ENCODE data around the gene GRK6.
"Not testable (repeated sequence)": the region's sequence is repeated elsewhere in the genome, so short reads cannot be mapped to it uniquely, and the experiment has no call there.

Gene GRK6

GRCh38 chr5:177478711-177479646 is 52.5 kb downstream of the GRK6 start:
- H3K27ac ChIP-seq (ENCODE audit: low read depth, low read length) = no peak overlapping the region
- no peak overlapping the region for H3K4me3 ChIP-seq (ENCODE audit: low read depth in 1 of 2, low read length in 2 of 2)
- no peaks in the 10 kb centered on the region for H3K27me3 ChIP-seq (ENCODE audit: control insufficient read depth in 1 of 2, insufficient read depth in 2 of 2, low read length in 2 of 2)
- H3K9me3 ChIP-seq (ENCODE audit: control insufficient read depth in 1 of 2, low read length in 2 of 2) = no peaks in the 10 kb centered on the region
- H3K9ac ChIP-seq (ENCODE audit: low read depth in 1 of 2, low read length in 2 of 2) = no peak overlapping the region
- peaks cover 12 to 15% of the 10 kb centered on the region in 2 donors for H3K4me1 ChIP-seq (ENCODE audit: control insufficient read depth in 1 of 2, insufficient read depth in 2 of 2, low read length in 2 of 2)
- H3K36me3 ChIP-seq (ENCODE audit: control insufficient read depth in 1 of 2, insufficient read depth in 2 of 2, low read length in 2 of 2) = peaks cover 0 to 4% of the 10 kb centered on the region in 2 donors

- Histone ChIP-seq H3K36me3 (ENCODE audit: control insufficient read depth in 1 of 2, insufficient read depth in 2 of 2, low read length in 2 of 2) (peaks cover 0 to 6% of the 10 kb centered on the region in 2 donors), H3K9ac (ENCODE audit: low read depth in 1 of 2, low read length in 2 of 2) (no peak overlapping the region), H3K27me3 (ENCODE audit: control insufficient read depth in 1 of 2, insufficient read depth in 2 of 2, low read length in 2 of 2) (no peaks in the 10 kb centered on the region), H3K4me3 (ENCODE audit: low read depth in 1 of 2, low read length in 2 of 2) (no peak overlapping the region), H3K27ac (ENCODE audit: low read depth, low read length) (no peak overlapping the region), H3K4me1 (ENCODE audit: control insufficient read depth in 1 of 2, insufficient read depth in 2 of 2, low read length in 2 of 2) (peaks cover 12 to 15% of the 10 kb centered on the region in 2 donors), H3K9me3 (ENCODE audit: control insufficient read depth in 1 of 2, low read length in 2 of 2) (no peaks in the 10 kb centered on the region)
Measured at GRCh38 chr5:177479774-177480173, 53.3 kb downstream of the GRK6 start.

- H3K27ac ChIP-seq (ENCODE audit: low read depth, low read length) = no peak overlapping the region
Measured at GRCh38 chr5:177482359-177482795, 55.9 kb downstream of the GRK6 start.

GRCh38 chr5:177483042-177483441 is 56.6 kb downstream of the GRK6 start:
- Histone ChIP-seq H3K27ac (ENCODE audit: low read depth, low read length) (no peak overlapping the region), H3K27me3 (ENCODE audit: control insufficient read depth in 1 of 2, insufficient read depth in 2 of 2, low read length in 2 of 2) (no peaks in the 10 kb centered on the region), H3K9ac (ENCODE audit: low read depth in 1 of 2, low read length in 2 of 2) (no peak overlapping the region), H3K9me3 (ENCODE audit: control insufficient read depth in 1 of 2, low read length in 2 of 2) (no peaks in the 10 kb centered on the region), H3K4me1 (ENCODE audit: control insufficient read depth in 1 of 2, insufficient read depth in 2 of 2, low read length in 2 of 2) (peaks cover 12 to 15% of the 10 kb centered on the region in 2 donors), H3K36me3 (ENCODE audit: control insufficient read depth in 1 of 2, insufficient read depth in 2 of 2, low read length in 2 of 2) (peaks cover 6 to 11% of the 10 kb centered on the region in 2 donors), H3K4me3 (ENCODE audit: low read depth in 1 of 2, low read length in 2 of 2) (no peak overlapping the region)

More at GRCh38 chr5:177482359-177482795, 55.9 kb downstream of the GRK6 start:
- Histone ChIP-seq H3K36me3 (ENCODE audit: control insufficient read depth in 1 of 2, insufficient read depth in 2 of 2, low read length in 2 of 2) (peaks cover 0 to 7% of the 10 kb centered on the region in 2 donors), H3K4me1 (ENCODE audit: control insufficient read depth in 1 of 2, insufficient read depth in 2 of 2, low read length in 2 of 2) (peaks cover 12 to 15% of the 10 kb centered on the region in 2 donors), H3K9me3 (ENCODE audit: control insufficient read depth in 1 of 2, low read length in 2 of 2) (no peaks in the 10 kb centered on the region), H3K27me3 (ENCODE audit: control insufficient read depth in 1 of 2, insufficient read depth in 2 of 2, low read length in 2 of 2) (no peaks in the 10 kb centered on the region), H3K4me3 (ENCODE audit: low read depth in 1 of 2, low read length in 2 of 2) (no peak overlapping the region), H3K9ac (ENCODE audit: low read depth in 1 of 2, low read length in 2 of 2) (no peak overlapping the region)

GRCh38 chr5:177483994-177484901 is 57.8 kb downstream of the GRK6 start:
- H3K36me3 ChIP-seq (ENCODE audit: control insufficient read depth in 1 of 2, insufficient read depth in 2 of 2, low read length in 2 of 2) = peaks cover 6 to 19% of the 10 kb centered on the region in 2 donors
- no peak overlapping the region for H3K9ac ChIP-seq (ENCODE audit: low read depth in 1 of 2, low read length in 2 of 2)
- no peak overlapping the region for H3K27ac ChIP-seq (ENCODE audit: low read depth, low read length)
- H3K4me3 ChIP-seq (ENCODE audit: low read depth in 1 of 2, low read length in 2 of 2) = no peak overlapping the region
- H3K9me3 ChIP-seq (ENCODE audit: control insufficient read depth in 1 of 2, low read length in 2 of 2) = no peaks in the 10 kb centered on the region
- peaks cover 7 to 12% of the 10 kb centered on the region in 2 donors for H3K4me1 ChIP-seq (ENCODE audit: control insufficient read depth in 1 of 2, insufficient read depth in 2 of 2, low read length in 2 of 2)
- no peaks in the 10 kb centered on the region for H3K27me3 ChIP-seq (ENCODE audit: control insufficient read depth in 1 of 2, insufficient read depth in 2 of 2, low read length in 2 of 2)

- Histone ChIP-seq H3K4me1 (ENCODE audit: control insufficient read depth in 1 of 2, insufficient read depth in 2 of 2, low read length in 2 of 2) (peaks cover 0 to 6% of the 10 kb centered on the region in 2 donors), H3K36me3 (ENCODE audit: control insufficient read depth in 1 of 2, insufficient read depth in 2 of 2, low read length in 2 of 2) (peaks cover 6 to 19% of the 10 kb centered on the region in 2 donors), H3K9me3 (ENCODE audit: control insufficient read depth in 1 of 2, low read length in 2 of 2) (no peaks in the 10 kb centered on the region), H3K27ac (ENCODE audit: low read depth, low read length) (no peak overlapping the region), H3K4me3 (ENCODE audit: low read depth in 1 of 2, low read length in 2 of 2) (no peak overlapping the region), H3K9ac (ENCODE audit: low read depth in 1 of 2, low read length in 2 of 2) (no peak overlapping the region), H3K27me3 (ENCODE audit: control insufficient read depth in 1 of 2, insufficient read depth in 2 of 2, low read length in 2 of 2) (no peaks in the 10 kb centered on the region)
Measured at GRCh38 chr5:177484902-177485549, 58.5 kb downstream of the GRK6 start.

- H3K36me3 ChIP-seq (ENCODE audit: control insufficient read depth in 1 of 2, insufficient read depth in 2 of 2, low read length in 2 of 2) = peaks cover 6 to 19% of the 10 kb centered on the region in 2 donors
- not testable (repeated sequence) for H3K27ac ChIP-seq (ENCODE audit: low read depth, low read length); H3K9me3 ChIP-seq (ENCODE audit: control insufficient read depth in 1 of 2, low read length in 2 of 2); H3K4me1 ChIP-seq (ENCODE audit: control insufficient read depth in 1 of 2, insufficient read depth in 2 of 2, low read length in 2 of 2); H3K27me3 ChIP-seq (ENCODE audit: control insufficient read depth in 1 of 2, insufficient read depth in 2 of 2, low read length in 2 of 2); H3K9ac ChIP-seq (ENCODE audit: low read depth in 1 of 2, low read length in 2 of 2); H3K4me3 ChIP-seq (ENCODE audit: low read depth in 1 of 2, low read length in 2 of 2)
Measured at GRCh38 chr5:177485753-177486152, 59.3 kb downstream of the GRK6 start.

GRCh38 chr5:177486256-177486655 is 59.8 kb downstream of the GRK6 start:
- H3K27me3 ChIP-seq (ENCODE audit: control insufficient read depth in 1 of 2, insufficient read depth in 2 of 2, low read length in 2 of 2) = no peaks in the 10 kb centered on the region
- H3K9me3 ChIP-seq (ENCODE audit: control insufficient read depth in 1 of 2, low read length in 2 of 2) = no peaks in the 10 kb centered on the region
- H3K27ac ChIP-seq (ENCODE audit: low read depth, low read length) = no peak overlapping the region
- H3K4me3 ChIP-seq (ENCODE audit: low read depth in 1 of 2, low read length in 2 of 2) = no peak overlapping the region
- H3K9ac ChIP-seq (ENCODE audit: low read depth in 1 of 2, low read length in 2 of 2) = no peak overlapping the region
- peaks cover 6 to 19% of the 10 kb centered on the region in 2 donors for H3K36me3 ChIP-seq (ENCODE audit: control insufficient read depth in 1 of 2, insufficient read depth in 2 of 2, low read length in 2 of 2)
- peaks cover 0 to 4% of the 10 kb centered on the region in 2 donors for H3K4me1 ChIP-seq (ENCODE audit: control insufficient read depth in 1 of 2, insufficient read depth in 2 of 2, low read length in 2 of 2)

GRCh38 chr5:177487144-177487543 is 60.7 kb downstream of the GRK6 start:
- Histone ChIP-seq H3K4me1 (ENCODE audit: control insufficient read depth in 1 of 2, insufficient read depth in 2 of 2, low read length in 2 of 2) (peaks cover 0 to 4% of the 10 kb centered on the region in 2 donors), H3K27ac (ENCODE audit: low read depth, low read length) (no peak overlapping the region), H3K9ac (ENCODE audit: low read depth in 1 of 2, low read length in 2 of 2) (no peak overlapping the region), H3K4me3 (ENCODE audit: low read depth in 1 of 2, low read length in 2 of 2) (no peak overlapping the region), H3K9me3 (ENCODE audit: control insufficient read depth in 1 of 2, low read length in 2 of 2) (no peaks in the 10 kb centered on the region), H3K36me3 (ENCODE audit: control insufficient read depth in 1 of 2, insufficient read depth in 2 of 2, low read length in 2 of 2) (peaks cover 6 to 19% of the 10 kb centered on the region in 2 donors), H3K27me3 (ENCODE audit: control insufficient read depth in 1 of 2, insufficient read depth in 2 of 2, low read length in 2 of 2) (no peaks in the 10 kb centered on the region)

Measured in duodenal mucosa (tissue), 2 donors.